ENCODE measurements around the gene ZC3H7B.

ZC3H7B gene

DNA sequence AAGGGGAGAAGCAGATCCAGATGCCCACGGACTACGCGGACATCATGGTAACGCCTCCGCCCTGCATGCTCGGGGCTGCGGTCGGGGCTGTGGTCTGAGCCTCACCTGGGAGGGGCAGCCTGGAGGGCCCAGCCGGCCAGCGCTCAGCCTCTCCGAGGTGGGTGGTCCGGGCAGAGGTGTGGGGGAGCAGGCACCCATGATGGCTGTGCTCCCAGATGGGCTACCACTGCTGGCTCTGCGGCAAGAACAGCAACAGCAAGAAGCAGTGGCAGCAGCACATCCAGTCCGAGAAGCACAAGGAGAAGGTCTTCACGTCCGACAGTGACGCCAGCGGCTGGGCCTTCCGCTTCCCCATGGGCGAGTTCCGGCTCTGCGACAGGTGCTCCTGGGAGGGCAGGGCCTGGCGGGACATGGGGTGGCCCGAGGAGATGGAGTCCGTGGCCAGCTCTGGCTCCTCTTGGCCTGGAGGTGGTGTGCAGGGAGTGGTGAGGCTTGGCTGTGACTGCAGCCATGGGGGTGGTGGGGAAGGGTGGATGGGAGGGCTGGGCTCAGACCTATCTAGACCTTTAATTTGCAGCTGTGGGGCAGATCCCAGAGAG is 55.2 kb downstream of the ZC3H7B start:
- no peak for DNase-seq (ENCODE audit: low read depth in 2 of 2)

GRCh38 chr22:41357191-41357590 is 55.9 kb downstream of the ZC3H7B start:
- no peak for DNase-seq (ENCODE audit: low read depth in 2 of 2)

- DNase-seq (ENCODE audit: low read depth in 2 of 2) = no peak
Observed at GRCh38 chr22:41358927-41359326, 57.6 kb downstream of the ZC3H7B start.

DNA sequence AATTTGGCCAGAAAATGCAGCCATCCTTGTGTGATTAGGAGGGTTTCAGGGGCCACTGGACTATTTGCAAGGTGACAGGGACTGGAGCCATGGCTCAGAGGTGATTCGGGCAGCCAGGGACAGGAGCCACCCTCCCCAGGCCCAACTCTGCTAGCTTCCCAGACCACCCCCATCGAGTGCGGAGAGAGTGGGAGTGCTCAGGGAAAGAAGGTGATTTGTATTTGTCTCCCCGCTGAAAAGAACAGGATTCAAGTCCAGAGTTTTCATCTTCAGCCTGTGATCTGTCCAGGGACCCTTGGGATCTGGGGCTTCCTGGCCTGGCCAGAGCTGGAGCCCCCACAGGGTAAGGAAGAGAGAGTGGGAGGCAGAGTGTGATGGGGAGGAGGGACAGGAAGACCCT is 58.1 kb downstream of the ZC3H7B start:
- no peak for DNase-seq (ENCODE audit: low read depth in 2 of 2)

GRCh38 chr22:41360126-41360525 is 58.8 kb downstream of the ZC3H7B start:
- DNase-seq (ENCODE audit: low read depth in 2 of 2) = no peak

GRCh38 chr22:41361716-41362310 is 60.5 kb downstream of the ZC3H7B start:
- no peak for DNase-seq (ENCODE audit: low read depth in 2 of 2)

DNA sequence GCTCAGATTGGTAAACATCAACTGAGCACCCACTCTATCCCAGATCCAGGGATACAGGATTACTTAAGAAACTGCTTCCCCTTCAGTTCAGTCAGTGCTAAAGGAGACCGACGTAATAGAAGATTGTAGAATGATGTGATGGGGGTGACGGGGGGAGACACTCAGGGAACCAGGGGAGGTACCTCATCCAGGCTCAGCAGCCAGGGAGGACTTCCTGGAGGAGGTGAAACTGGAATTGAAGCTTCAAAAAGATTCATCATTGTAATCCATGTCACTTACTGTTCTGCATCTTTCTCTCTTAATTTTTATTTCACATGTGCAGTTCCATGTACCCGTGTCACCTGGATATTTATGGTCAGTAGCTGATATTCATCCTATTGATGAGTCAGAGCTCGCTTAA is 61.3 kb downstream of the ZC3H7B start:
- no peak for DNase-seq (ENCODE audit: low read depth in 2 of 2)

- DNase-seq (ENCODE audit: low read depth in 2 of 2) = no peak
Observed at GRCh38 chr22:41364233-41364632, 62.9 kb downstream of the ZC3H7B start.

DNA sequence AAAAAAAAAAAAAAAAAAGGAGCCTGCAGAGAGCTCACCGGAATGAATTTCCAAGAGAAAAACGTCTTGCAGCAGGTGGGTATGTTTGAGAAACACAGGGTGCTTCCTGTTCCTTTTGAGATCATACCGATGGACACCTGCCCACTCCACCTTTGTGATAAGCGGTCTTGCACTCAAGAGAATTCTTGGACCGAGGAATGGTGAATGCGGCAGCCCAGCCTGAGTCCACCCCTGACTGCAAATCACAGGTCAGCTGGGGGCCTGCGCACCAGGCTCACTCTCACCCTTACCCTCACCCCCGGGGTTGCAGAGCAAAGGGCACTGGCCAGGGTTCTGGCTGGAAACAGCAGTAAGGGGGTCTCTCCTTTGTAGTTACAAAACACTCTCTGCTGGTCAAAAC is 63.6 kb downstream of the ZC3H7B start:
- DNase-seq (ENCODE audit: low read depth in 2 of 2) = no peak

- DNase-seq (ENCODE audit: low read depth in 2 of 2) = no peak
Observed at GRCh38 chr22:41365425-41365824, 64.1 kb downstream of the ZC3H7B start.

GRCh38 chr22:41366323-41367029 is 65.2 kb downstream of the ZC3H7B start:
- DNase-seq (ENCODE audit: low read depth in 2 of 2) = no peak

DNA sequence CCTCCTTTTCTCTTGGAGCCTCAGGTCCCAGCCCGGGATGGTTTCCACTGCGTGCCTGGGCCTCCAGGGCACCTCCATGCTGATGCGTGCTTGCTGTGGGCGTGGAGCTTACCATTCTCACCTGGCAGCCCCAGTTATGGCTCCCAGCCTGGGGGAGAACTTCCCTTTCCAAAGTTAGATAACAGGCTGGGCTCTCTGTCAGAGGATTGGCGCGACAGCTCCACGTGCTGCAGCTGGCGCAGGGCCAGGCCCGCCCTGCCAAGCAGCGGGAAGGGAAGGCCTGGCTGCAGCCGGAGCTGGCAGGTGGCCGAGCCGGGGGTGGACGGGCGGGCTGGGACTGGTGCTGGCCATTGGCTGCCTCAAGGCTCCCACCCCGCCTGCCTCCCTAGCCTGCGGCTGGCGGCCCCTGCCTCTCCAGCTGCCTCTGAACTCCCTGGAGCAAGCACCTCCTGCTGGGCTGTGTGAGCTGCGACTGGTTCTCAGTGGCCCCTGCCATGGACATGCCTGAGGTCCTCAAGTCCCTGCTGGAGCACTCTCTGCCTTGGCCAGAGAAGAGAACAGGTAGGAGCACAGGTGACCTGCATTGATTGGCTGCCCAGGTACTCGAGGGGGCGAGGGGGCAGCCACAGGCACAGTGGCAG is 65.8 kb downstream of the ZC3H7B start:
- DNase-seq (ENCODE audit: low read depth in 2 of 2) = no peak

DNA sequence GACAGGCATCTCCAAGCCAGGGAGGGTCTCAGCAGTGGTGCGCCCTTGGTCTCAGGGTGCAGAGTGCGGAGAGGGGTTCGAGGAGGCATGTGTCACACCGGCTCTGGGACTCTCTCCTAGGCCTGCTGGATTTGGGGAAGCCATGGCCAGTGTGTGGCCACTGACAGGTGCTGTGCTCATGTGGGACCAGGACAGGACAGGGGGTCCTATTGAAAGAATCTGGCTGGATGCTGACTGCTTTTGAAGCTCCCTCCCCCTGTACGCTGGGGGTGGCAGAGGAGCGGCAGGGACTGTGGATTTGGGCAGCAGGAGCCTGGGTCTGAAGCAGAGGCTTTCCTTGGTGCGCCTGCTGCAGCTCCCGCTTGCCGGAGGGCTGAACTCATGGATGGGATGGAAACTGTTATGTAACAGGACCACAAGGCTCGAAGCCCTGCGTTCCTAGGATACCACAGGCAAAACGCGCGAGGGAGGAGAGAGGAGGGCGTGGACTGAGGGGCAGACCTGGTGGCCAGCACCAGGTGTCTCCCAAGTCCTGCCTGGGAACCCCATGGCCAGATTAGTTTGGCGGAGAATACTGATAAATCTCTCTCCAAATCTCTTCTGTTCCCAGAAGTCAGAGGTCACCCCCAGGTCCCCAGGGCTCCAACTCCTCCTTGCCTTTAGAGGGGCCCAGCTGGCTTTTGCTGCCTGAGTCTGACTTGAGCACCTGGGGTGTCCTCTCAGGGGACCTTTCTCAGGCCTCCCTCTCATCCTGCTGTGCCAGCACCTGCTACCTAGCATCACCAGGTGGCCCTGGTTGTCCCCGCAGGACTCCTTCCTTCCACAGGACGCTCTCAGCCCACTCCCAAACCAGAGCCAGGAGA is 66.6 kb downstream of the ZC3H7B start:
- DNase-seq (ENCODE audit: low read depth in 2 of 2) = no peak

DNA sequence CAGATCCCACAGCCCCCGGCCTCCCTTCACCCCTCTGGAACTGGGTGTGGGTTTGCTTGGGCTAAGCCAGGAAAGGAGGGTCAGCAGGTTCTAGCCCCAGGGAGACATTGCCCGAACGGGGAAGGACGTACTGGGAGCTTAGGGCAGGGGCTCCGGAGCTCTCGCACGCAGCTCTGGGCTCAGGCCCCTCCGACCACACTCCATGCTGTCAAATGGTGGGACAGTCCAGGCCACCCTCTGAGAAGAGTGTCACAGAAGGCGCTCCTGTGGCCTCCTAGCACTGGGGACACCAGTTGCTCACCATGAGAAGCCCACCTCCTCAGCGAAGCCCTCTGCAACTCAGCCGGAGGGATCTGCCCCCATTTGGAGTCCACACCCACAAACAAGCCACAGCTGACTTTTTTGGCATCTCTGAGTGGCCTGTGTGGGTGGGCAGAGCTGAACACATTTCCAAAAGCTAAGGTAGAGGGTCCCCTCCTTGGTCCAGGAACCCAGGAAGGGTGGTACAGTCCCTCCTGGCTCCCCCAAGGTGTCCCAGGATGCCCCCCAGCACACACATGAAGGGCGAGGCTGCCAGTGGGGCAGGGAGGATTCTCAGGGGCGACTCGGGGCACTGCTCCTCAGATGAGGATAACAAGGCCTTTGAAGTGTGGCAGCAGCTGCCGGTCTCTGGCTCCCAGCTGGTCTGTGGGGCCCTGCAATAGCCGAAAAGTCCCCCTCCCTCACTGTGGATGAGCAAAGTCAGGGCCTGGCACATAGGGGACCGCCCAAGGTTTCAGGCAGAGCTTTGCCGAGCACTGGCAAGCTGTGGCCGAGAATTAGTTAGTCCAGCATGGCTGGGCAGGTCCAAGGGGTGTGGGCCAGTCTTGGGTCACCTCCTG is 67.5 kb downstream of the ZC3H7B start:
- no peak for DNase-seq (ENCODE audit: low read depth in 2 of 2)

- DNase-seq (ENCODE audit: low read depth in 2 of 2) = no peak
Observed at GRCh38 chr22:41369424-41369745, 68.1 kb downstream of the ZC3H7B start.

DNA sequence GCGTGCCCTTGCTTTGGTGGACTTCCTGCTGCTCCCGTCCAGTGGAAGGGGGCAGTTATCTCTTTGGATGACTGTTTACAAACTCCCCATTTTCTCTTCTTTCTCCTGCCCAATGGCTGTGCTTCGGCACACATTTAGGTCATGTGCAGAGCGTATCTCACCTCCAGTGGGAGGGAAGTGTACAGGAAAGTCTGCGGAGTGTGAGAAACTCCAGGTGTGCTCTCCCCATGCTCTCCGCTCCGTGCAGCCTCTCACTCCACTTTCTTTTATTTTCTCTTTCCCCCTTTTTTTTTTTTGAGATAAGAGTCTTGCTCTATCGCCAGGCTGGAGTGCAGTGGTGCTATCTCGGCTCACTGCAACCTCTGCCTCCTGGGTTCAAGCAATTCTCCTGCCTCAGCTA is 68.5 kb downstream of the ZC3H7B start:
- no peak for DNase-seq (ENCODE audit: low read depth in 2 of 2)

DNA sequence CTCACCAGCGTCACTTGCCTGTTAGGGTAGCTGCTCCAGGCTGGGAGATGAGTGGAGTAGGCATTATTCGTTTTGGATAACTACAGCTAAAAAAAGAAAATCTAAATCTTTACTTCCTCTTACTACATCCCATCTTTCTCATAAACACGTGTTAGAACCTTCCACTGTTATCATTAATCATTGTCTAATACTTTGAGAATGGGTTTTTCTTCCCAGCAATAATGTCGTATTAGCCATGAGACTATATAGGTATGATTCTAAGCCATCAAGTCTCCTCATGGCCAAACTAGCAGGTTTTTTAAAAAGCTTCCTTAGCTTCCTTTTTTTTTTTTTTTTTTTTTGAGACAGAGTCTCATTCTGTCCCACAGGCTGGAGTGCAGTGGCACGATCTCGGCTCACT is 76.5 kb downstream of the ZC3H7B start:
- no peak for DNase-seq (ENCODE audit: low read depth in 2 of 2)

DNA sequence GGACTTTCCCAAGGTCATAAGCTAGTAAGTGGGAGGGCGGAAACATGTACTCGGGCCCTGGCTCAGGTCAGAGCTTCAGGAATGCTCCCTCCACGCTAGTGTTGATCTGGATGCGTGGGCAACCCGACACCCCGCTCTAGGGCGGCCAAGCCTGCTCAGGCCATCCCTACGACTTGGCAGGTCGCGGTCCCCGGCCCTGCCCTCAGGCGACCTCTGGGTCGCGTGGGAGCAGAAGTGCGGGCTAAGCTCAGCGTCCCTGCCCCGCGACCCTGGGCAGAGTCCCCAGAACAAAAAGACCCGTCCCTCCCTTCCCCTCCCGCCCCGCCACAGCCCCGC is 79.6 kb downstream of the ZC3H7B start:
- DNase-seq (ENCODE audit: low read depth in 2 of 2) = no peak

DNA sequence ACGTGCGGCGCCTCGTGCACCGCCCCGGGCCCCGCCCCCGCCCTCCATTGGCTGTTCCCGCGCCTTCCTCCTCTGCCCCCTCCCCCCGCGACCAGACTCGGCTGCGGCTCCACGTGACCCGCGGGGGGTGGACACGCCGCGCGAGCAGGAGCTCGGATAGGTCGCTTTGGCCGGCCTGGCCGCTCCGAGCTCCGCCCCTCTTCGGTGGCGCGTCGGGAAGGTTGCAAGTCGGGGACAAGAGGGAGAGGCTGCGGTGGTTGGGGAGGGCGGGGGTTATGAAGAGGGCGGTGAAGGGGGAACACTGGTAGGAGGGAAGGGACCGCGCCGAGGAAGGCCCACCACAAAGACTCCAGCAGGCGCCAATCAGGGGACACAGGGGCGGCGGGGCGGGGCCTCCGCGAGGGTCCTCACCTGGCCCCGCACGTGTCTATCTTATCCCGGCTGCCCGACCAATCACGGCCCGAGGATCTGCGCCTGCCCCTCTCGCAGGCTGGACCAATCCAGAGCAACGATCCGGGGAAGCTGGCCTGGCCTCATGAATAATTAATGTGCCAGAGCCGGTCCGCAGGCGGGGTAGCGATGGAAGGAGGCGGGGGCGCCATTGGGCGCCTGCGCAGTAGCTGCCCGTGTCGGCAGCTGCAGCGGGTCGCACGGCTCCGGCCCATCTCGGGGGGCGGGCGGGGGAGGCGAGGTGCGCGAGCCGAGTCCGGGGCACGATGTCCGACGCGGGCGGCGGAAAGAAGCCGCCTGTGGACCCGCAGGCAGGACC is 80.2 kb downstream of the ZC3H7B start, which contains the start of gene TEF:
Gene TEF (plus strand): TSS at position 614 of the 769 bp plus-strand sequence. CDS start 103 bp downstream, at position 717.
- DNase-seq (ENCODE audit: low read depth in 2 of 2) = peak; percentile 89 to 96

- DNase-seq (ENCODE audit: low read depth in 2 of 2) = peak; percentile 31 to 38
Observed at GRCh38 chr22:41382098-41382578, 80.8 kb downstream of the ZC3H7B start.
